ENCODE results near the gene DEPDC5.

DEPDC5 gene

GRCh38 chr22:31883989-31884388, 130.2 kb downstream of the DEPDC5 start:
- in situ Hi-C loops (cut with MboI; ENCODE audit: low sequenced_read_pairs) = no loop called here

- in situ Hi-C loops (cut with MboI; ENCODE audit: low sequenced_read_pairs) = no loop called here
Observed at GRCh38 chr22:31891366-31892079, 137.7 kb downstream of the DEPDC5 start.

GRCh38 chr22:31892080-31892433, 138.2 kb downstream of the DEPDC5 start:
- in situ Hi-C loops (cut with MboI; ENCODE audit: low sequenced_read_pairs) = no loop called here

GRCh38 chr22:31893460-31893859, 139.6 kb downstream of the DEPDC5 start:
- in situ Hi-C loops (cut with MboI; ENCODE audit: low sequenced_read_pairs) = no loop called here

- in situ Hi-C loops (cut with MboI; ENCODE audit: low sequenced_read_pairs) = no loop called here
Observed at GRCh38 chr22:31895411-31896123, 141.7 kb downstream of the DEPDC5 start.

- in situ Hi-C loops (cut with MboI; ENCODE audit: low sequenced_read_pairs) = no loop called here
Observed at GRCh38 chr22:31896472-31896871, 142.7 kb downstream of the DEPDC5 start.

GRCh38 chr22:31897842-31898805, 144.3 kb downstream of the DEPDC5 start:
- in situ Hi-C loops (cut with MboI; ENCODE audit: low sequenced_read_pairs) = no loop called here

- in situ Hi-C loops (cut with MboI; ENCODE audit: low sequenced_read_pairs) = no loop called here
Observed at GRCh38 chr22:31898926-31899325, 145.1 kb downstream of the DEPDC5 start.

GRCh38 chr22:31899669-31900068, 145.8 kb downstream of the DEPDC5 start:
- in situ Hi-C loops (cut with MboI; ENCODE audit: low sequenced_read_pairs) = no loop called here

GRCh38 chr22:31901388-31902137, 147.7 kb downstream of the DEPDC5 start:
- in situ Hi-C loops (cut with MboI; ENCODE audit: low sequenced_read_pairs) = no loop called here

- in situ Hi-C loops (cut with MboI; ENCODE audit: low sequenced_read_pairs) = no loop called here
Observed at GRCh38 chr22:31904651-31905050, 150.8 kb downstream of the DEPDC5 start.

- in situ Hi-C loops (cut with MboI; ENCODE audit: low sequenced_read_pairs) = no loop called here
Observed at GRCh38 chr22:31905356-31905755, 151.5 kb downstream of the DEPDC5 start.

GRCh38 chr22:31906086-31906485, 152.3 kb downstream of the DEPDC5 start:
- in situ Hi-C loops (cut with MboI; ENCODE audit: low sequenced_read_pairs) = no loop called here

- in situ Hi-C loops (cut with MboI; ENCODE audit: low sequenced_read_pairs) = no loop called here
Observed at GRCh38 chr22:31906569-31906968, 152.8 kb downstream of the DEPDC5 start.

- in situ Hi-C loops (cut with MboI; ENCODE audit: low sequenced_read_pairs) = no loop called here
Observed at GRCh38 chr22:31909977-31910376, 156.2 kb downstream of the DEPDC5 start.

- in situ Hi-C loops (cut with MboI; ENCODE audit: low sequenced_read_pairs) = no loop called here
Observed at GRCh38 chr22:31911565-31912406, 158.0 kb downstream of the DEPDC5 start.

- in situ Hi-C loops (cut with MboI; ENCODE audit: low sequenced_read_pairs) = no loop called here
Observed at GRCh38 chr22:31912407-31912743, 158.6 kb downstream of the DEPDC5 start.

GRCh38 chr22:31915586-31915985, 161.8 kb downstream of the DEPDC5 start:
- in situ Hi-C loops (cut with MboI; ENCODE audit: low sequenced_read_pairs) = no loop called here

GRCh38 chr22:31917227-31917921, 163.6 kb downstream of the DEPDC5 start:
- in situ Hi-C loops (cut with MboI; ENCODE audit: low sequenced_read_pairs) = no loop called here

Data from HL-60/S4 treated with retinoic acid at 250 ng/mL for 4 days and 3 days (cell line).